ENCODE results near the gene C1orf35.

The C1orf35 gene

DNA sequence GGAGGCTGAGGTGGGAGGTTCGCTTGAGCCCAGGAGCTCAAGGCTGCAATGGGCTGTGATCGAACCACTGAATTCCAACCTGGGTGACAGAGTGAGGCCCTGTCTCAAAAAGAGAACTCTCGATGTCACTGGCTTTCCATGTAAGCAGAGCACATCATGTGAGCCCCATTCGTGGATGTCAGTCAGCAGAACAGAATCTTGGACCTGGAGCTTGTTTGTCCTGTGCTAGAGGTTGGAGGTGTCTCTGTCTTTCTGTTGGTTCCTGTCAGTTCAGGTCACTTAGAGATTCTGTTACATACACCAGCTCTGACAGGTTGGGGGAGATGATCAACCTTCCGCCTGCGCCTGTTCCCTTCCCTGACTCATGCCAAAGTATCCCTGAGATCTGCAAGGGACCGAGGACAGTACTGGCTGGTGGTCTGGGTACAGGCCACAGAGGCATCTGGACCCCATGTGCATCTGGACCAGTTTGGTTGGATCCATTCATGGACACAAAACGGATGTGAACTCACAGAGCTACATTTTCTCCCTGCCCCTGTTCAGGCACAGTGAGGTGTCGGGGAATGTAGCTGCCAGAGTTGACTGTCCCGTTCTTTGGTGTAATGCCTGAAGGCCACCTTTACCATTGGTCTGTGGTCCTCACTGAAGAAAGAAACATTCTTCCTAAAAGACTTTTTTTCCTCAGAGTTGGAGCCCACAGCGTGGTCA lies 10.6 kb downstream of the C1orf35 start:
- TF ChIP-seq JUND (IDR thresholded peaks at IDR 0.05; ENCODE audit: low read depth) = no peak
- DNase-seq (ENCODE audit: low read depth in 1 of 2, low spot score in 1 of 2) = peak in 1 of 2 experiments; percentile 70
- in situ Hi-C loops (cut with HindIII; ENCODE audit: low pct_unique_long_range_greater_than_20kb, low sequenced_read_pairs) = no loop called here

DNA sequence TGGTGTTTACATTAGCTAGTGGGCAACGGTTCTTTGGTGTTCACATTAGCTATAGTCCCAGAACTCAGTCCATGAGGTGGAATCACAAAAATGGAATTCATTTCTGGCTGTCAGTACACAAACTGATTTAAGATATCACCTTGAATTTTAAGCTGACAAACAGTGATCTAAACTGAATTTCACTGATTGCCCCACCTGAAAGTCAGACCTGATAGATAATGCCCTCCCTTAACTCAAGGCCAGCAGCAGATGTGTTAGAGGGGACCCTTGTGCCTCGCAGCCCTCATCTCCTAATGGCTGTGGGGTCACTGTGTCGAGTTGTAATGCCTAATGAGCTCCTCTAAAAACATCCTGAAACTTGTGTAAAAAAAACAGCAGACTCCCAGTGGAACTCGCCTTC lies 12.0 kb downstream of the C1orf35 start:
- TF ChIP-seq JUND (IDR thresholded peaks at IDR 0.05; ENCODE audit: low read depth) = no peak
- in situ Hi-C loops (cut with HindIII; ENCODE audit: low pct_unique_long_range_greater_than_20kb, low sequenced_read_pairs) = no loop called here
- no peak for DNase-seq (ENCODE audit: low read depth in 1 of 2, low spot score in 1 of 2)

DNA sequence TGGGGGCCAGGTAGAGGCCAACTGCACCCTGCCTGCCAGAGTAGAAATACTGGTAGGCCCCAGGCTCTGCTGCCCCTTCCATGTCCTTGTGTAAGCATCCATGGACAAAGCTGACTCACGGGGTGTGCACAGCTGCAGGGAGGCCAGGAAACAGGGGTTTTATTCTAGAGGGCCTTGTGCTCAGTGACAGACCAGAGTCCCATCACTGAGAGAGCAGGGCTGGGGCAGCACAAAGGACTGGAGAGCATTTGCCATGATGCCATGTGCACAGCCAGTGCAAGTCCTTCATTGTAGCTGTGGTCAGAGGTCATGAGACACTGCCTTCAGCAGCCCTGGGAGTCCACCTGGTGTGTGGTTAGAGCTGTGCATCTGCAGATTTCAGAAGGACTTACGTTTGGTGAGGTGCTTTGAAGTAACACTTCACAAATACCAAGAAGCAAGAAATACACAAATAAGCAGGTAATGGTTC lies 12.5 kb downstream of the C1orf35 start:
- in situ Hi-C loops (cut with HindIII; ENCODE audit: low pct_unique_long_range_greater_than_20kb, low sequenced_read_pairs) = no loop called here
- DNase-seq (ENCODE audit: low read depth in 1 of 2, low spot score in 1 of 2) = no peak
- TF ChIP-seq JUND (IDR thresholded peaks at IDR 0.05; ENCODE audit: low read depth) = no peak

DNA sequence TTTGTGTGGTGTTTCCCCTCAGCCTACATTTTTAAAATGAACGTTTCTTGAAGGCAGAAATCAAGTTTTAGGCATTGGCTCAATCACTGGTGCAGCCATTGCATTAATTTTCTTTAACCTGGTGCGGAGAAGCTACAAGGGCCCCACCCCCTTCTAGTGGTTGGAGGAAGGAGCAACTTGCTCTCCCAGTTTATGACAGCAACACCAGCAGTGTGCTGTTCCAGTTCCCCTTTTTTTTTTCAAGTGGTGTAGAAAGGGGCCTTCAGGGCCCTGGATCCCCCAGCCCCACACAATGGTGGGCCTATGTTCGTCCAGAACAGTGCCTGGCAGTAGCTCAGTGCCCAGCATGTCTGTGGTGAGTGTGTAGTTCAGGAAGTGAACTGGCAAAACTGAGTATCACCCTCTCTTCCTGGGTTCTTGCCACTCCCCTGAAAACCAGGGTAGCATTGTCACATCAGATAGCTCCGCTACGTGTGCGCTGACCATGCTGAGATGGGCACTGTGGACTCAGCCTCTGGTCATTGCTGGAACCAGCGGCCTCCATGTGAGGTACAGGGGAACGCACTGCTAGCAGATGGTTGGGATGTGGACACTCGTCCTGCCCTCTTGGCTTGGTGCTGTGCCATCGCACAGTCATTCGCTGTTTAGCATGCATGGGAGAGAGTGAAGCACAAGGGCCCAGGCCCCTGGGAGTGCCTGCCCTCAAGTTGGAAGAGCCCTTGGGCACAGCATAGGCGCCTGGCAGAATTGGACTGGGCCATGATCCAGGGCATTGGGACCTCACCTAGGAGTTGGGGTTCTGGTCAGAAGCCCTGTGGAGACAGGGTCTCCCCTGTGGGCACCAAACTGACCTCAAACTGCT lies 13.4 kb downstream of the C1orf35 start:
- no peak for DNase-seq (ENCODE audit: low read depth in 1 of 2, low spot score in 1 of 2)
- no peak for TF ChIP-seq JUND (IDR thresholded peaks at IDR 0.05; ENCODE audit: low read depth)
- in situ Hi-C loops (cut with HindIII; ENCODE audit: low pct_unique_long_range_greater_than_20kb, low sequenced_read_pairs) = no loop called here

DNA sequence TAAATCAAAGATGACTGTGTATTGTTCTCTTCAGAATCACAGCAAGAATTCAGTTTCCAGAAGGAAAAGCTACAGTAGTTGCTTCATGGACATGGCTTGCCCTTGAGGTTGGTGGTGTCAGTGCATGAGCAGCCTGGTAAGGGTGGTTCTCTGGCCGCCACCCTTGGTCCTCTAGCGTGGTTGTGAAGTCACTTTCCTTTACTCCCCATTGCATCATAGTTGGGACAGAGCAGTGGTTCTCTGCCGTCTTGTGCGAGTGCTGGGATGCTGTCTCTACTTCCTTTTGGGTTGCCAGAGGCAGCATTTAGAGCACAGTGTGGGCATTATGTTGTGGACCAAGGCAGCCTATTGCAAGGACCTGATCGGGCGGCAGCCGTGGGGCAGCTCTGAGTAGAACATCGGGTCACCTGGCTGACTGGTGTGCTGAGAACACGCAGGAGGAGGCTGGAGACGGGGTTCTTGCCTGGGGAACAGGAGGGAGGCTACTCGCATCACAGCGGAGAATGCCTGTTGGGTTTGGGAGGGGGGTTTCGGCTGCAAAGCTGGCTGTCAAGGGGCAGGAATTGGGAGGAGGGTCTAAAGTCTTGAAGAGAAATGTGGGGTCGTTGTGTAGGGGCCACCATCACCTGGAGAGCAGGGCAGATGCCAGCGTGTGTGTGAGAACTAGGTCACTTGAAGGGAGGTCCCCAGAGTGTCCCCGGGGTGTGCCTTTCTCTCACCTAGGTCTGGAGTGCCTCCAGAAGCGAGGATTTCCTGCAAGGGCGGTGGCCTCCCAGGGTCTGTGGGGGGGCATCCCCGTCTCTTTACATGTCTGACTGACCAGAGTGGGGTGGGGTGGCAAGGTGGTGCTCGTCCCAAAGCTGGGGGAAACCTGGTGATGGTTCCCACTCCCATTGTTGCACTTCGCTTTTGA lies 14.3 kb downstream of the C1orf35 start:
- no peak for TF ChIP-seq JUND (IDR thresholded peaks at IDR 0.05; ENCODE audit: low read depth)
- in situ Hi-C loops (cut with HindIII; ENCODE audit: low pct_unique_long_range_greater_than_20kb, low sequenced_read_pairs) = no loop called here
- no peak for DNase-seq (ENCODE audit: low read depth in 1 of 2, low spot score in 1 of 2)

DNA sequence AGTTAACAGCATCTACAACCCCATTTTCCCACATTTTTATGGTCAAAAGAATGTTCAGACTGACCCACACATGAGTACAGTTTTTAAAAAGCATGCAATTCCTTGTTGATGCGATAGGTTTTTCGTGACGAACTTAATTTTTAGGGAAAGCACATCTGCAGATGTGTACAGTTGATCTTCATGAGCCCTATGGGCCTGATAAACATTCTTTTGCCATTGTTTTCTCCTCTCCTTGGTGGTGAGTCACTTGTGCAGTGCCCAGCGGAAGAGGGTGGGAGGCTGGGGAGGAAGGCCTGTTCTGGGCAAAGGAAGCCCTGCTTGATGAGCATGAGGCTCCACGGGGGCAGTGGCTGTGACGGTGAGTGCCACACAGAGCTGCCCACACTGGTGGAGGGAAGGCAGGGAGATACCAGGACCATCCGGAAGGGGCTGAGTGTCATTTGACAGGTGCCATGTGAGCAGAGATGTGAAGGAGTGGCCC lies 15.3 kb downstream of the C1orf35 start:
- in situ Hi-C loops (cut with HindIII; ENCODE audit: low pct_unique_long_range_greater_than_20kb, low sequenced_read_pairs) = no loop called here
- no peak for TF ChIP-seq JUND (IDR thresholded peaks at IDR 0.05; ENCODE audit: low read depth)
- DNase-seq (ENCODE audit: low read depth in 1 of 2, low spot score in 1 of 2) = no peak

DNA sequence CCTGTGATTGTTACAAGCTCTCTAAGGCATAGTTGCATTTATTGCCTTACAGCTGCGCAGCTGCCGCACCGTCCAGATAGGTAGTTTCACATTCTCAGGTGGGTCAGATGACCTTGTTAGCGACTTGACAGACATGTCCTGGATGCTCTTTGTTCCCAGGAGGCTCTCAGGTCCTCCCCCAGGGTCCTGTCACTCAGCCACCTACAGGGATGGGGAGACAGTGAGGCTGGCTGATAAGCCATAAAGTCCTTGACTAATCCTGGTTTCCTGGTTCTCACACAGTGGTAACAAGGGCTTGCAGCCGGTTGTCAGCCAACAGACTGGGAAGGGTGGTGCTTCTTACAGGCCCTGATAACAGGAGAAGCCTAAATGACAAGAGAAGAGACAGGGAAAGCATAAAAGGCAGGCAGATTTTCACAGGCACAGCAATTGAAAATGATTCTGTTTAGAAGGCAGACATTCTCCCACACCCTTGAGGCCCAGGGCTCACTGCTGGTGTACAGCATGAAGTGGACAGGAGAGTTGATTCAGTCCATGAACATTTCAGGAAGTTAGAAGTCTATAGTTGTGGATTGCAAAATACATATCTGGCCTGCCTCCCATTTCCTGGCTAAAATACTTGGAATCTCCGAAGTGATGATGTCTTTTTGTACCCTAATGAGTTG lies 17.7 kb downstream of the C1orf35 start:
- no peak for DNase-seq (ENCODE audit: low read depth in 1 of 2, low spot score in 1 of 2)
- in situ Hi-C loops (cut with HindIII; ENCODE audit: low pct_unique_long_range_greater_than_20kb, low sequenced_read_pairs) = no loop called here

DNA sequence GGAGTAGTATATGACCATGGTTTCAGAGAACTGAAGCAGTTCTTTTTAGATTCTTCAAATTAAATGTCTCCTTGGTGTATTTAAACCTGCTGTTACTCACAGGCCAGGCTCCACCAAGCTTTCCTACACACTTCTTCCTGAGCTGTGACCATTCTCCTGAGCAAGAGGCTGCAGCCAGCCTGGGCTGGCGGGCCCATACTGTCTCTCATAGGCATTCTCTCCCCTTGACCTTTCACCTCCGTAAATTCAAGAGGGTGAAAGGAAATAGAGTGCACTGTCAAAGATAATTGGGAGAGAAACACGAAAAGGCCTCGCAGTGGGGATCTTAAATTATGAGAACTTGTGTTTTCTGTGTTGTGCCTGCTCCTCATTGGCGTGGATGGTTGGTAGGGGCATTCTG lies 18.3 kb downstream of the C1orf35 start:
- in situ Hi-C loops (cut with HindIII; ENCODE audit: low pct_unique_long_range_greater_than_20kb, low sequenced_read_pairs) = no loop called here
- TF ChIP-seq JUND (IDR thresholded peaks at IDR 0.05; ENCODE audit: low read depth) = no peak

More for the DNA sequence above, 17.7 kb downstream of the C1orf35 start:
- no peak for TF ChIP-seq JUND (IDR thresholded peaks at IDR 0.05; ENCODE audit: low read depth)

DNA sequence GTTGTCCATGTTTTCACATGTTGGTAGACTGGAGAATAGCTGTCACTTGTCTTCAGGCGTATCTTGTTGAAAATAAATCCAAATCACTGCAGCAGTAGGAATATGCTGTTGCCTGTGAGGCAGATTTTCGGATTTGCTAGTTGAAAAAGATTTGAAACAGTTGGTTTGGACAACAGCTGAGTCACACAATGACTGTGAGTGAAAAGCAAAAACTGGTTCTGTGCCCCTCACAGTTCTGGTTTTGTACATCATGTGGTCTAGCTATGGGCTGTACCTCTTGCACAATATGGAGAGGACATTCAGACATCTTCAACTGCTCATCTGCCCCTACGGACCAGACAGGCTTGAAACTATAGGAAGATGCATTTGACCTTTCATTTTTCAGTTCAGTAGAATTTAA lies 18.8 kb downstream of the C1orf35 start:
- no peak for DNase-seq (ENCODE audit: low read depth in 1 of 2, low spot score in 1 of 2)

More for the DNA sequence above, 18.3 kb downstream of the C1orf35 start:
- DNase-seq (ENCODE audit: low read depth in 1 of 2, low spot score in 1 of 2) = no peak

DNA sequence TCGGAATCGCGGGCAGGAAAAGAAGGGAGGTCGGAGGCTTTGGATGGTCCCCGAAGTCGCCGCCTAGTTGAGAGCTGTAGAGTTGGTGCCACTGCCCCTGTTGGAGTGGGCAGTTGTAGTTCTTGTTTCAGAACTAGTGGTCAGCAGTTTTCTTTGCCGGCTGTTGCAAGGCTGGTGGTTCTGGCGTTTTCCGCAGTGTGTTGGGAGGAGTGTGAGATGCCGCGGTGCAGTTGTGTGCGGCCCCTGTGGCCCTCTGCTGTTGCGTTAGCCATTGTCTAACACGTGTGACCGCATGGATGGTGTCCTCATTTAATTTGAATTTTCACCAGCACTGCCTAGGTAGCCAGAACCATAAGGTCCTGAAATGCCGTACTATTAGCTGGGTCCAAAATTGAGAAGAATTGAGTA lies 19.2 kb downstream of the C1orf35 start:
- in situ Hi-C loops (cut with HindIII; ENCODE audit: low pct_unique_long_range_greater_than_20kb, low sequenced_read_pairs) = no loop called here
- no peak for TF ChIP-seq JUND (IDR thresholded peaks at IDR 0.05; ENCODE audit: low read depth)
- no peak for DNase-seq (ENCODE audit: low read depth in 1 of 2, low spot score in 1 of 2)

More for the DNA sequence above, 18.8 kb downstream of the C1orf35 start:
- no peak for TF ChIP-seq JUND (IDR thresholded peaks at IDR 0.05; ENCODE audit: low read depth)
- in situ Hi-C loops (cut with HindIII; ENCODE audit: low pct_unique_long_range_greater_than_20kb, low sequenced_read_pairs) = no loop called here

DNA sequence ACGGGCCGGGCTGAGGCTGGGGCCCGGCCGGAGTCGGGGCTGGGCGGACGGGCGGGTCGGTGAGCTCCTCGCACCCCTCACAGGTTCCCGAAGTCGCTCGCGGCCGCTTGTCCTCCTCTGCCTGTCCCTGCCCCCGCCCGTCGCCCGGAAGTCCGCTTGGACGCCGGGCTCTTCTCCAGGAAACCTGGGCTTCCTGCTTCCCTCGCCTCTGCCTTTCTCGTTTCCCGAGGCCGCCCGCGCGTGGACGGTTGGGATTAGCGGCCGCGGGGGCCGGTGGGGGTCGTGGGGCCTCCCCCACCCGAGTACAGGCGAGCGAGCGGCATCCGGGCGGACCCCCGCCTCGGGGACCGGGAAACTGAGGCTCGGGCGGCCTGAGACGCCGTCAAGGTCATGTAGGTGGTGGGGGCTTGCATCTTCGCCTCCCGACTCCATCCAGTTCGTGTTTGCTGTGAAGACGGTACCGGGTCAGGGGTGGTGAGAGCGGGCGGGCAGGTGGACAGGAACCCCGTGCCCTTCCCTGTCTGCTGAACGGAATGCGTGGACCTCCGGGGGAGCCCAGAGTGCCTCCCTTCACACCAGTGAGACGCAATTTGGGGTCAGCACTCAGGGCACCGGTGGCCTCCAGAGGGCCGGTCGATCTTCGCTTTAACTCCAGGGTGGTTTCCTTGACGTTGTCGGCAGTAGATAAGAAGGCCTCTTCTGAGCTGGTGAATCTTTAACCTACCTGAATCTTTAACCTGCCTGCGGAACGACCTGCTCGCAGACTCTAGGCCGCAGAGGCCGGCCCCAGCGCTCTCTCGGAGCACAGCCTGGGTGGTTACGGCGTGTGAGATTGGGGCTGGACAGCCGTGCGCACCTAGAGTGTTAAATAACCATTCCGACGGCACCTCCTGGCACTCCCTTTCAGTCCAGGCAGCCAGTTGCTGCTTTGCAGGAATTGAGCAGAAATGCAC lies 19.9 kb downstream of the C1orf35 start:
- peak; percentile 50 to 70 for DNase-seq (ENCODE audit: low read depth in 1 of 2, low spot score in 1 of 2)
- in situ Hi-C loops (cut with HindIII; ENCODE audit: low pct_unique_long_range_greater_than_20kb, low sequenced_read_pairs) = no loop called here
- no peak for TF ChIP-seq JUND (IDR thresholded peaks at IDR 0.05; ENCODE audit: low read depth)

Measured in T47D (cell line).